A549 (cell line): ENCODE data around the gene SLC2A13. TPM values are rescaled to one million over a fixed set of nuclear protein-coding genes. Genes with fewer than 3 reads are reported as not detected.

ENCODE experiments used
- ATAC-seq, 2 experiments: fragments of 200-7000 bp in 1 of 2; fragments of >200 bp in 1 of 2; cut with Nextera tagmentation in 1 of 2; cut with Tn5 transposase in 1 of 2; 3 replicates each; pipeline versions ENCODE4 v1.8.0 to v1.9.1; 2018 to 2020; ENCODE audit warnings: mild to moderate bottlenecking in 1 of 2, moderate library complexity in 1 of 2
- CTCF ChIA-PET: fragments of 300-600 bp; sonication (Branson Sonifier 250); formaldehyde crosslinking; extraction: SDS; loops from one replicate; lab custom pipeline; 2021; ENCODE audit warnings: antibody characterized with exemption, inconsistent platforms; lab: Yijun Ruan, JAX
- POLR2A ChIA-PET: fragments of 350-600 bp; formaldehyde crosslinking; extraction: SDS; loops from one replicate; lab custom pipeline; 2021; ENCODE audit warnings: antibody characterized with exemption, inconsistent platforms; lab: Yijun Ruan, JAX
- DNase-seq, 2 experiments: peaks; one replicate each; pipeline versions ENCODE4 v3.0.0 to v3.0.0-alpha.2; 2011 to 2016; ENCODE audit warnings: low read depth in 1 of 2, low spot score in 1 of 2
- FAIRE-seq: peaks from 2 replicates; lab custom pipeline; 2011; peaks lifted over from hg19 to GRCh38; lab: Jason Lieb, UNC
- H3K27ac ChIP-seq, 2 experiments: fragments of >200 bp; sonication (Bioruptor Twin); formaldehyde crosslinking; 3 replicates each; pipeline ENCODE4 v1.5.1; 2016 to 2017
- H3K4me1 ChIP-seq: fragments of >200 bp; sonication (Bioruptor Twin); formaldehyde crosslinking; 3 replicates; pipeline ENCODE4 v1.6.1; 2016
- H3K4me2 ChIP-seq: fragments of >200 bp; sonication (Bioruptor Twin); formaldehyde crosslinking; 3 replicates; pipeline ENCODE4 v1.6.1; 2016
- H3K4me3 ChIP-seq: fragments of >200 bp; sonication (Bioruptor Twin); formaldehyde crosslinking; 3 replicates; pipeline ENCODE4 v1.5.1; 2016
- H3K9me3 ChIP-seq: fragments of >200 bp; sonication (Bioruptor Twin); formaldehyde crosslinking; 3 replicates; pipeline ENCODE4 v1.6.1; 2016
- BHLHE40 ChIP-seq: IDR thresholded peaks from 2 replicates; pipeline ENCODE4 v1.6.1; 2012; ENCODE audit warnings: low read depth, low read length, inconsistent platforms
- CBX2 ChIP-seq: fragments of 200-600 bp; sonication (generic); IDR thresholded peaks from 2 replicates; pipeline ENCODE4 v1.6.1; 2016; ENCODE audit warnings: low read depth, mild to moderate bottlenecking, borderline replicate concordance
- EHMT2 ChIP-seq: fragments of 200-600 bp; sonication (generic); IDR thresholded peaks from 2 replicates; pipeline ENCODE4 v1.6.1; 2016; ENCODE audit warnings: antibody characterized with exemption, low read depth, mild to moderate bottlenecking, moderate library complexity
- FOSL2 ChIP-seq, 2 experiments: fragments of 450-650 bp in 1 of 2; fragments of >200 bp in 1 of 2; sonication (Bioruptor Twin) in 1 of 2; formaldehyde crosslinking; IDR thresholded peaks; 2 replicates each; pipeline versions ENCODE4 v1.5.0 to v1.6.1; 2016 to 2020; ENCODE audit warnings: mild to moderate bottlenecking in 1 of 2, moderate library complexity in 1 of 2
- HDAC2 ChIP-seq: fragments of 200-600 bp; sonication (generic); IDR thresholded peaks from 2 replicates; pipeline ENCODE4 v1.6.1; 2016
- HOXB13 ChIP-seq: fragments of 250-450 bp; sonication (Bioruptor Pico); IDR thresholded peaks from 2 replicates; pipeline ENCODE4 v1.5.0; 2020; ENCODE audit warnings: low read depth, mild to moderate bottlenecking, moderate library complexity
- JUN ChIP-seq, 2 experiments: fragments of >200 bp; sonication (Bioruptor Twin); formaldehyde crosslinking; IDR thresholded peaks; 2 replicates in 1 of 2; 3 replicates in 1 of 2; pipeline ENCODE4 v1.6.1; 2016 to 2017
- KDM5A ChIP-seq: fragments of 200-600 bp; sonication (generic); IDR thresholded peaks from 2 replicates; pipeline ENCODE4 v1.6.1; 2016; ENCODE audit warnings: antibody characterized with exemption, mild to moderate bottlenecking
- MAFK ChIP-seq: fragments of 450-650 bp; IDR thresholded peaks from 2 replicates; pipeline ENCODE4 v1.6.1; 2014; ENCODE audit not compliant: partially characterized antibody
- NFE2L2 ChIP-seq: fragments of 150-350 bp; conservative IDR thresholded peaks from 2 replicates; pipeline ENCODE4 v1.6.1; 2014; ENCODE audit warnings: low read length
- NR3C1 ChIP-seq: fragments of >200 bp; sonication (Bioruptor Twin); formaldehyde crosslinking; IDR thresholded peaks from 3 replicates; pipeline ENCODE4 v1.6.1; 2017
- RARB ChIP-seq: fragments of 250-450 bp; sonication (Bioruptor Pico); IDR thresholded peaks from 2 replicates; pipeline ENCODE4 v1.8.0; 2021; ENCODE audit warnings: mild to moderate bottlenecking, moderate library complexity
- RFX5 ChIP-seq: fragments of 450-650 bp; IDR thresholded peaks from 2 replicates; pipeline ENCODE4 v1.7.1; 2014; ENCODE audit warnings: antibody characterized with exemption, mild to moderate bottlenecking, moderate library complexity
- RNF2 ChIP-seq: fragments of 200-600 bp; sonication (generic); IDR thresholded peaks from 2 replicates; pipeline ENCODE4 v1.6.1; 2016; ENCODE audit warnings: low read depth, mild to moderate bottlenecking, antibody characterized with exemption, moderate library complexity, borderline replicate concordance
- SMC3 ChIP-seq: fragments of >200 bp; sonication (Bioruptor Twin); formaldehyde crosslinking; IDR thresholded peaks from 3 replicates; pipeline ENCODE4 v1.6.1; 2018; ENCODE audit warnings: inconsistent platforms
- ZC3H11A ChIP-seq: fragments of 450-650 bp; IDR thresholded peaks from 2 replicates; pipeline ENCODE4 v1.6.1; 2014; ENCODE audit warnings: antibody characterized with exemption, mild to moderate bottlenecking
- ZSCAN20 ChIP-seq: fragments of 250-450 bp; sonication (Bioruptor Pico); IDR thresholded peaks from 2 replicates; pipeline ENCODE4 v1.8.0; 2022; ENCODE audit warnings: mild to moderate bottlenecking, moderate library complexity
- WGBS: methylation state at CpG from one replicate; pipeline ENCODE4 v1.1.6; 2017; ENCODE audit errors: missing lambda C conversion rate; 5-methylcytosine and 5-hydroxymethylcytosine counted together
- polyA plus RNA-seq, 4 experiments: library from polyadenylated mRNA; depleted of rRNA in 3 of 4; stranded (reverse); fragments of >200 nt; fragmentation: RNase III in 1 of 4; extraction: RNeasy Plus Mini Kit Qiagen cat#74134 plus additional on column Dnase treatment in 1 of 4; gene quantifications; 2 replicates in 3 of 4; 3 replicates in 1 of 4; pipeline ENCODE4 v1.2.3, GENCODE V29; 2011 to 2017
- TF ChIP-seq, protein P1 (sequence below): IDR thresholded peaks from 2 replicates; pipeline ENCODE4 v1.6.1; 2012
- TF ChIP-seq, protein P2 (sequence below): fragments of 250-450 bp; sonication (Bioruptor Pico); IDR thresholded peaks from 2 replicates; pipeline ENCODE4 v1.5.0; 2020; ENCODE audit warnings: low read depth, mild to moderate bottlenecking, moderate library complexity
- TF ChIP-seq, protein P3 (sequence below): IDR thresholded peaks from 2 replicates; pipeline ENCODE4 v1.6.1; 2012; ENCODE audit warnings: low read depth, borderline replicate concordance
- TF ChIP-seq, protein P4 (sequence below): fragments of >200 bp; sonication (Bioruptor Twin); formaldehyde crosslinking; IDR thresholded peaks from 3 replicates; pipeline ENCODE4 v1.6.1; 2016
- TF ChIP-seq, protein P5 (sequence below): fragments of 200-600 bp; sonication (generic); IDR thresholded peaks from 2 replicates; pipeline ENCODE4 v1.6.1; 2016; ENCODE audit warnings: antibody characterized with exemption, mild to moderate bottlenecking, moderate library complexity

Gene SLC2A13
- polyA plus RNA-seq, 2 of the 4 experiments (the other 2 are of a cell fraction) = 4.5 to 8.2 TPM

DNA sequence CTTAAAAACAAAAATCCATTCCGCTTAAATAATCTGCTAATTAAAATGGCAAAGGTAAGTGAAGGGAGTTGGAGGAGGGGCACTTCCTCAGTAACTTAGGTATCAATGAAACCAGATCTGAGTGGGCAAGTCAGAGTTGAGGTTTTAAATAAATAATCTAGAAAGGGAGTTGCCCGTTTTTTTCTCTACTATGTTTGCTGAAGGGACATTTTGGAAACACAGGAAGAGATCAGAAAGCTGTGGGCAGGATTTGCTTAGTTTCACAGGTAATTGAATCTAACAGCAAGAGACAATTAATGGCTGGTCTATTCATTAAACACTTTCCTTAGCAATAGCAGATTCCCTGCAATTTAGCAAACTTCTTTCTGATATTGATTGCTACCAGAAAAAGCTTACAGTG lies 300.2 kb downstream of the SLC2A13 start (continued):
- TF ChIP-seq HDAC2 = no peak
- TF ChIP-seq NFE2L2 = no peak
- no peak for TF ChIP-seq FOSL2 (IDR thresholded peaks at IDR 0.05)
- no peak for TF ChIP-seq FOSL2 (CRISPR knock-in tag; IDR thresholded peaks at IDR 0.05)
- TF ChIP-seq, protein P1, sequence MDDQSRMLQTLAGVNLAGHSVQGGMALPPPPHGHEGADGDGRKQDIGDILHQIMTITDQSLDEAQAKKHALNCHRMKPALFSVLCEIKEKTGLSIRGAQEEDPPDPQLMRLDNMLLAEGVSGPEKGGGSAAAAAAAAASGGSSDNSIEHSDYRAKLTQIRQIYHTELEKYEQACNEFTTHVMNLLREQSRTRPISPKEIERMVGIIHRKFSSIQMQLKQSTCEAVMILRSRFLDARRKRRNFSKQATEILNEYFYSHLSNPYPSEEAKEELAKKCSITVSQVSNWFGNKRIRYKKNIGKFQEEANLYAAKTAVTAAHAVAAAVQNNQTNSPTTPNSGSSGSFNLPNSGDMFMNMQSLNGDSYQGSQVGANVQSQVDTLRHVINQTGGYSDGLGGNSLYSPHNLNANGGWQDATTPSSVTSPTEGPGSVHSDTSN = no peak
- TF ChIP-seq RNF2 = no peak
- no peak for TF ChIP-seq SMC3
- TF ChIP-seq ZSCAN20 (CRISPR knock-in tag) = no peak
- TF ChIP-seq, protein P2, sequence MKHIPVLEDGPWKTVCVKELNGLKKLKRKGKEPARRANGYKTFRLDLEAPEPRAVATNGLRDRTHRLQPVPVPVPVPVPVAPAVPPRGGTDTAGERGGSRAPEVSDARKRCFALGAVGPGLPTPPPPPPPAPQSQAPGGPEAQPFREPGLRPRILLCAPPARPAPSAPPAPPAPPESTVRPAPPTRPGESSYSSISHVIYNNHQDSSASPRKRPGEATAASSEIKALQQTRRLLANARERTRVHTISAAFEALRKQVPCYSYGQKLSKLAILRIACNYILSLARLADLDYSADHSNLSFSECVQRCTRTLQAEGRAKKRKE (CRISPR knock-in tag) = no peak
- TF ChIP-seq, all 56 proteins: peak for 0

DNA sequence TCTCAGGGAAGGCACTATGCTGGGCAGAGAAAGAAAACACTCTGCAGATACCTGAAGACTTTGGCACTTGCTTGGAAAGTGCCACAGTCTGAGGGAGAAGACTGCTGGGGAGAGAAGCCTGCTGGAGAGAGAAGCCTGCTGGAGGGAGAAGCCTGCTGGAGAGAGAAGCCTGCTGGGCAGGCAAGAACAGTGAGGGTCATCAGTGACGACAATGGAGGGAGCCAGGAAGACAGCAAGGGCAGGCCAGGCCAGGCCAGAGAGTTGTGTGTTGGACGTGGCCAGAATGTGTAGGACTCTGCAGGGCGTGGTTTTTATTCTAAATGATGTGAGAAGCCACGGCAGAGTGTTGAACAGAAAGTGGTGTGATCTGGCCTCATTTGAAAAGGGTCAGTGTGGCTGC lies 301.0 kb downstream of the SLC2A13 start:
- no peak for FAIRE-seq
- no peaks in the 10 kb centered on the region for H3K9me3 ChIP-seq
- no peak for DNase-seq
- POLR2A ChIA-PET = no interaction called here
- H3K4me2 ChIP-seq = no peak overlapping the region
- no peaks in the 10 kb centered on the region for H3K4me1 ChIP-seq
- H3K4me3 ChIP-seq = no peak overlapping the region
- TF ChIP-seq, protein P3, sequence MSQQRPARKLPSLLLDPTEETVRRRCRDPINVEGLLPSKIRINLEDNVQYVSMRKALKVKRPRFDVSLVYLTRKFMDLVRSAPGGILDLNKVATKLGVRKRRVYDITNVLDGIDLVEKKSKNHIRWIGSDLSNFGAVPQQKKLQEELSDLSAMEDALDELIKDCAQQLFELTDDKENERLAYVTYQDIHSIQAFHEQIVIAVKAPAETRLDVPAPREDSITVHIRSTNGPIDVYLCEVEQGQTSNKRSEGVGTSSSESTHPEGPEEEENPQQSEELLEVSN = no peak
- TF ChIP-seq ZC3H11A (no peak), RARB (CRISPR knock-in tag) (no peak), HOXB13 (CRISPR knock-in tag) (no peak), NR3C1 (no peak), KDM5A (no peak), JUN (IDR thresholded peaks at IDR 0.05) (no peak), EHMT2 (no peak), BHLHE40 (no peak)
- TF ChIP-seq, protein P4, sequence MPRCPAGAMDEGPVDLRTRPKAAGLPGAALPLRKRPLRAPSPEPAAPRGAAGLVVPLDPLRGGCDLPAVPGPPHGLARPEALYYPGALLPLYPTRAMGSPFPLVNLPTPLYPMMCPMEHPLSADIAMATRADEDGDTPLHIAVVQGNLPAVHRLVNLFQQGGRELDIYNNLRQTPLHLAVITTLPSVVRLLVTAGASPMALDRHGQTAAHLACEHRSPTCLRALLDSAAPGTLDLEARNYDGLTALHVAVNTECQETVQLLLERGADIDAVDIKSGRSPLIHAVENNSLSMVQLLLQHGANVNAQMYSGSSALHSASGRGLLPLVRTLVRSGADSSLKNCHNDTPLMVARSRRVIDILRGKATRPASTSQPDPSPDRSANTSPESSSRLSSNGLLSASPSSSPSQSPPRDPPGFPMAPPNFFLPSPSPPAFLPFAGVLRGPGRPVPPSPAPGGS = no peak
- TF ChIP-seq, all 56 proteins: peak for 0
- WGBS = 59% methylated on average over 4 of the region's 4 CpGs
- CTCF ChIA-PET = no interaction called here
- H3K27ac ChIP-seq = no peak overlapping the region
- ATAC-seq = peak; percentile 30 to 34; a peak in 3 of 6 replicates

DNA sequence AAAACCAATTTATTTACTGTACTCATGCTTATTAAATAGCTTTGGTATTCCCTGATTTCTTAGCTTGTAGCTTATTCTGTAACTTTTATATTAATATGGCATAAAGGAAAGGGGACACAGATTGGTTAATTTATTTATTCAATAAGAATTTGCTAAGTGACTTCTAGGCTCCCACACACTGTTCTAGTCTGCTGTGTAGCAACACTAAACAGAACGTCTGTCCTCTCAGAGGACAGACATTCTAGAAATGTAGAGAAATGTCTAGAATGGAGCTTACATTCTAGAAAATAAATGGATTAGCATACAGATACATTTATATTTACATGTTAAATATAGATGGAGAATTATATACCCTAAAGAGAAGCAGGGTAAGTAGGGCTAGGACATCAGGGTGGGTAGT lies 301.4 kb downstream of the SLC2A13 start:
- no peak overlapping the region for H3K27ac ChIP-seq
- ATAC-seq (no peak; a peak in 1 of 6 replicates), FAIRE-seq (no peak), DNase-seq (no peak)
- H3K4me1 ChIP-seq = no peaks in the 10 kb centered on the region
- ChIA-PET POLR2A (no interaction called here), CTCF (no interaction called here)
- H3K4me2 ChIP-seq = no peak overlapping the region
- 43% methylated on average over 1 of the region's 1 CpG for WGBS
- H3K4me3 ChIP-seq = no peak overlapping the region
- TF ChIP-seq RFX5 (no peak), MAFK (no peak), CBX2 (no peak), HDAC2 (no peak)
- TF ChIP-seq, protein P5, sequence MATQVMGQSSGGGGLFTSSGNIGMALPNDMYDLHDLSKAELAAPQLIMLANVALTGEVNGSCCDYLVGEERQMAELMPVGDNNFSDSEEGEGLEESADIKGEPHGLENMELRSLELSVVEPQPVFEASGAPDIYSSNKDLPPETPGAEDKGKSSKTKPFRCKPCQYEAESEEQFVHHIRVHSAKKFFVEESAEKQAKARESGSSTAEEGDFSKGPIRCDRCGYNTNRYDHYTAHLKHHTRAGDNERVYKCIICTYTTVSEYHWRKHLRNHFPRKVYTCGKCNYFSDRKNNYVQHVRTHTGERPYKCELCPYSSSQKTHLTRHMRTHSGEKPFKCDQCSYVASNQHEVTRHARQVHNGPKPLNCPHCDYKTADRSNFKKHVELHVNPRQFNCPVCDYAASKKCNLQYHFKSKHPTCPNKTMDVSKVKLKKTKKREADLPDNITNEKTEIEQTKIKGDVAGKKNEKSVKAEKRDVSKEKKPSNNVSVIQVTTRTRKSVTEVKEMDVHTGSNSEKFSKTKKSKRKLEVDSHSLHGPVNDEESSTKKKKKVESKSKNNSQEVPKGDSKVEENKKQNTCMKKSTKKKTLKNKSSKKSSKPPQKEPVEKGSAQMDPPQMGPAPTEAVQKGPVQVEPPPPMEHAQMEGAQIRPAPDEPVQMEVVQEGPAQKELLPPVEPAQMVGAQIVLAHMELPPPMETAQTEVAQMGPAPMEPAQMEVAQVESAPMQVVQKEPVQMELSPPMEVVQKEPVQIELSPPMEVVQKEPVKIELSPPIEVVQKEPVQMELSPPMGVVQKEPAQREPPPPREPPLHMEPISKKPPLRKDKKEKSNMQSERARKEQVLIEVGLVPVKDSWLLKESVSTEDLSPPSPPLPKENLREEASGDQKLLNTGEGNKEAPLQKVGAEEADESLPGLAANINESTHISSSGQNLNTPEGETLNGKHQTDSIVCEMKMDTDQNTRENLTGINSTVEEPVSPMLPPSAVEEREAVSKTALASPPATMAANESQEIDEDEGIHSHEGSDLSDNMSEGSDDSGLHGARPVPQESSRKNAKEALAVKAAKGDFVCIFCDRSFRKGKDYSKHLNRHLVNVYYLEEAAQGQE = no peak
- TF ChIP-seq, all 56 proteins: peak for 0
- H3K9me3 ChIP-seq = no peaks in the 10 kb centered on the region
